Measurements from ENCODE around the gene LCN1. TPM values are rescaled to one million over a fixed set of nuclear protein-coding genes. Genes with fewer than 3 reads are reported as not detected.

Gene LCN1
- total and polyA plus RNA-seq, 2 donors (not counting 3 experiments of a cell fraction or from before 2014, with no cell fraction given): not detected

DNA sequence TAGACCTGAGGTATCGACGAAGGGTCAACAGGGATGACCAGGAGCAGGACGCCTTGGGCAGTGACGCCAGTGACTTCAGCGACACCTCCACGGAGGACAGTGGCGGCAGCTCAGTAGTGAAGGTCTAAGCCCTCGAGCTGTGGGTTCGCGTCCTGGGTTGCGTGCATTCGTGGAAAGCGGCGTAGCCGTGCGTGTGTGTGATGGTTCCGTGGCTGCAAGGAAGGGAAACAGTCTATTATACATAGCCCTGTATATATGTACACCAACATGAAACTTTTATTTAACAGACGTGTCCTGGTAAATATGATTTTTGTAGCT lies 33.3 kb upstream of the LCN1 start:
- Histone ChIP-seq H3K27me3 (ENCODE audit: control insufficient read depth in 2 of 2, insufficient read depth in 2 of 2, low read length in 2 of 2) (no peaks in the 10 kb centered on the region), H3K27ac (ENCODE audit: insufficient read depth, low read depth, low read length) (no peak overlapping the region), H3K4me1 (ENCODE audit: control insufficient read depth, extremely low read depth, insufficient read depth, low read length) (no peaks in the 10 kb centered on the region), H3K36me3 (ENCODE audit: control insufficient read depth in 2 of 2, extremely low read depth in 1 of 2, insufficient read depth in 2 of 2, low read length in 2 of 2) (peaks cover 0 to 29% of the 10 kb centered on the region in 2 experiments), H3K9ac (replicated peaks; ENCODE audit: extremely low read depth, insufficient read depth, low read length) (no peak overlapping the region), H3K79me2 (ENCODE audit: control insufficient read depth, insufficient read depth, low read length) (no peaks in the 10 kb centered on the region), H4K20me1 (replicated peaks; ENCODE audit: control insufficient read depth, extremely low read depth, insufficient read depth, low read length) (no peaks in the 10 kb centered on the region), H3K9me3 (replicated peaks; ENCODE audit: control insufficient read depth, insufficient read depth, low read length) (no peaks in the 10 kb centered on the region), H3K4me2 (ENCODE audit: insufficient read depth, low read length) (no peak overlapping the region), H3K9me1 (replicated peaks; ENCODE audit: control insufficient read depth, extremely low read depth, insufficient read depth, low read length) (no peaks in the 10 kb centered on the region), H3K4me3 (replicated peaks in 1 of 3; ENCODE audit: insufficient read depth in 1 of 3, low read depth in 1 of 3, low read length in 3 of 3) (no peak overlapping the region), H2AFZ (ENCODE audit: low read depth, low read length) (no peak overlapping the region)
- DNase-seq (ENCODE audit: low read depth, low spot score): no peak
- FAIRE-seq: no peak
- no TSS peak for BruUV-seq (replicated peaks)
- TF ChIP-seq MYC (IDR thresholded peaks at IDR 0.05; ENCODE audit: low read depth, low read length) (no peak), POLR2A (IDR thresholded peaks at IDR 0.05; ENCODE audit: low read depth, low read length) (no peak), GATA2 (IDR thresholded peaks at IDR 0.05; ENCODE audit: insufficient read depth, insufficient read length, low read depth, low read length) (no peak)
- TF ChIP-seq, protein P1, sequence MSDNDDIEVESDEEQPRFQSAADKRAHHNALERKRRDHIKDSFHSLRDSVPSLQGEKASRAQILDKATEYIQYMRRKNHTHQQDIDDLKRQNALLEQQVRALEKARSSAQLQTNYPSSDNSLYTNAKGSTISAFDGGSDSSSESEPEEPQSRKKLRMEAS (IDR thresholded peaks at IDR 0.05; ENCODE audit: insufficient read depth, insufficient read length): no peak
- TF ChIP-seq, protein P2, sequence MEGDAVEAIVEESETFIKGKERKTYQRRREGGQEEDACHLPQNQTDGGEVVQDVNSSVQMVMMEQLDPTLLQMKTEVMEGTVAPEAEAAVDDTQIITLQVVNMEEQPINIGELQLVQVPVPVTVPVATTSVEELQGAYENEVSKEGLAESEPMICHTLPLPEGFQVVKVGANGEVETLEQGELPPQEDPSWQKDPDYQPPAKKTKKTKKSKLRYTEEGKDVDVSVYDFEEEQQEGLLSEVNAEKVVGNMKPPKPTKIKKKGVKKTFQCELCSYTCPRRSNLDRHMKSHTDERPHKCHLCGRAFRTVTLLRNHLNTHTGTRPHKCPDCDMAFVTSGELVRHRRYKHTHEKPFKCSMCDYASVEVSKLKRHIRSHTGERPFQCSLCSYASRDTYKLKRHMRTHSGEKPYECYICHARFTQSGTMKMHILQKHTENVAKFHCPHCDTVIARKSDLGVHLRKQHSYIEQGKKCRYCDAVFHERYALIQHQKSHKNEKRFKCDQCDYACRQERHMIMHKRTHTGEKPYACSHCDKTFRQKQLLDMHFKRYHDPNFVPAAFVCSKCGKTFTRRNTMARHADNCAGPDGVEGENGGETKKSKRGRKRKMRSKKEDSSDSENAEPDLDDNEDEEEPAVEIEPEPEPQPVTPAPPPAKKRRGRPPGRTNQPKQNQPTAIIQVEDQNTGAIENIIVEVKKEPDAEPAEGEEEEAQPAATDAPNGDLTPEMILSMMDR (IDR thresholded peaks at IDR 0.05; ENCODE audit: extremely low read depth in 1 of 2, insufficient read depth in 1 of 2, low read depth in 1 of 2, low read length in 2 of 2): no peak
- intact Hi-C loops (cut with micrococcal nuclease): no loop called here
- ChIA-PET CTCF (interaction anchor here (0.8 kb wide), 1 partner anchor 9 kb away, joined by 3 read pairs; no protein-coding TSS in a partner anchor), POLR2A (no interaction called here)
- dilution Hi-C loops (cut with MboI; ENCODE audit: extremely low pct_ligation_motif_present, low sequenced_read_pairs): no loop called here

DNA sequence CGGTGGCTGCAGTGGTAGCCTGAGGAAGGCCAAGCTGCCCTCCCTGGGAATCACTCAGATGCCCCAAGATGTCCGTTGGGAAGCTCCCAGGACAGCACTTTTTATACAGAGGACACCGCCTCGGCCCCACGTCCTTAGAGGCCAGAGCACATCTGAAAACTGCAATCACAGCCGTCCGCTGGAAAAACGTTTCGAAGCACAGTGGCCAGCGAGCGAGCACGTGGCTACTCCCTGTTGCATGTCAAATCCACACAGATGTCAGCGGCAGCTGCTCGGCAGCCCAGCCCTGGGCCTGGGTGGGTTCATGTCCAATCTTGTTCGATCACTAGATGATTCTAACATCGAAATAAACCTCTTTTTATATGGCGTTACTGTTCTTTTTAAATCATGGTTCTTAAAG lies 32.7 kb upstream of the LCN1 start:
- CTCF ChIA-PET: interaction anchor here (0.8 kb wide), 1 partner anchor 9 kb away, joined by 3 read pairs; no protein-coding TSS in a partner anchor
- no peak overlapping the region for H2AFZ ChIP-seq (ENCODE audit: low read depth, low read length)
- H3K9me1 ChIP-seq (replicated peaks; ENCODE audit: control insufficient read depth, extremely low read depth, insufficient read depth, low read length): no peaks in the 10 kb centered on the region
- no peaks in the 10 kb centered on the region for H4K20me1 ChIP-seq (replicated peaks; ENCODE audit: control insufficient read depth, extremely low read depth, insufficient read depth, low read length)
- no peak overlapping the region for H3K4me2 ChIP-seq (ENCODE audit: insufficient read depth, low read length)
- H3K9me3 ChIP-seq (replicated peaks; ENCODE audit: control insufficient read depth, insufficient read depth, low read length): no peaks in the 10 kb centered on the region
- no peaks in the 10 kb centered on the region for H3K27me3 ChIP-seq (ENCODE audit: control insufficient read depth in 2 of 2, insufficient read depth in 2 of 2, low read length in 2 of 2)
- FAIRE-seq: no peak
- intact Hi-C loops (cut with micrococcal nuclease) (no loop called here), dilution Hi-C loops (cut with MboI; ENCODE audit: extremely low pct_ligation_motif_present, low sequenced_read_pairs) (no loop called here)
- TF ChIP-seq, protein P2 (IDR thresholded peaks at IDR 0.05; ENCODE audit: extremely low read depth in 1 of 2, insufficient read depth in 1 of 2, low read depth in 1 of 2, low read length in 2 of 2): no peak
- TF ChIP-seq GATA2 (IDR thresholded peaks at IDR 0.05; ENCODE audit: insufficient read depth, insufficient read length, low read depth, low read length): no peak
- TF ChIP-seq POLR2AphosphoS5 (IDR thresholded peaks at IDR 0.05; ENCODE audit: insufficient read depth, low read depth, low read length): no peak
- TF ChIP-seq MYC (IDR thresholded peaks at IDR 0.05; ENCODE audit: low read depth, low read length): no peak
- TF ChIP-seq POLR2A (IDR thresholded peaks at IDR 0.05; ENCODE audit: low read depth, low read length): no peak
- TF ChIP-seq FOS (IDR thresholded peaks at IDR 0.05; ENCODE audit: borderline replicate concordance, insufficient read depth, low read length): no peak
- no peak for TF ChIP-seq EZH2 (IDR thresholded peaks at IDR 0.05; ENCODE audit: borderline replicate concordance, low read depth, low read length, severe bottlenecking)
- no peak for TF ChIP-seq JUN (IDR thresholded peaks at IDR 0.05; ENCODE audit: borderline replicate concordance, insufficient read depth, insufficient read length, low read depth)
- TF ChIP-seq, protein P1 (IDR thresholded peaks at IDR 0.05; ENCODE audit: insufficient read depth, insufficient read length): no peak
- H3K79me2 ChIP-seq (ENCODE audit: control insufficient read depth, insufficient read depth, low read length): no peaks in the 10 kb centered on the region
- TSS peak; percentile 38 for BruUV-seq (replicated peaks)
- no peak for DNase-seq (ENCODE audit: low read depth, low spot score)
- H3K4me3 ChIP-seq (replicated peaks in 1 of 3; ENCODE audit: insufficient read depth in 1 of 3, low read depth in 1 of 3, low read length in 3 of 3): no peak overlapping the region
- no peak overlapping the region for H3K9ac ChIP-seq (replicated peaks; ENCODE audit: extremely low read depth, insufficient read depth, low read length)
- no peak overlapping the region for H3K27ac ChIP-seq (ENCODE audit: insufficient read depth, low read depth, low read length)
- POLR2A ChIA-PET: no interaction called here
- no peaks in the 10 kb centered on the region for H3K4me1 ChIP-seq (ENCODE audit: control insufficient read depth, extremely low read depth, insufficient read depth, low read length)
- H3K36me3 ChIP-seq (ENCODE audit: control insufficient read depth in 2 of 2, extremely low read depth in 1 of 2, insufficient read depth in 2 of 2, low read length in 2 of 2): peaks cover 0 to 28% of the 10 kb centered on the region in 2 experiments
